ENCODE measurements around the gene GLT1D1.
A peak's percentile ranks its signal among the peaks of the same experiment; 100 is the strongest.

Gene GLT1D1

DNA sequence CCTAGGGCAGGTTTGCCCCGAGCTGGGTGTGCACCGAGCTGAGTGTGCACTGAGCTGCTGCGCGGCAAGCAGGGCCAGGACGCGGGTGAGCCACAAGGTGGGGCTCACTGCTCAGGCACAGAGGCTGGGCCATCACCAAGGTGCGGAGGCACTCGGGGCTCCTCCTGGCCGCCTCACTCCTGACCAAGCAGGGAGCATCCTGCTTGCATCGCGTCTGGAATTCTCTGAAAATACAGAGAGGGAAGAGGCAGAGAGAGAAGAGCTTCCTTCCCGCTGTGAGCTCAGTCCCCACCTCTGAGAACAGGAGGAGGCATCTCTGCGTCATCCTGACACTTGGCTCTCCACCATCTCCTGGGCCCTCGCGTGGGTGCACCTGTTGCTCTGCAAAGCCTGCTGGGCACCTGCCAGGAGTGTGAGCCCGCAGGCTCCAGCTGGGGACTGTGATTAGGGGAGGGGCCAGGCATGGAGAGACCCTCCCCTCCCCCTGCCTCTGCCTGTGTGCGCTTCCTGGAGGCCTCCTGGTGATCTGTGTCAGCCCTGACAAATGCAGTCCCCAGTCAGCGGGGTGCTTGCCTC is 116.3 kb downstream of the GLT1D1 start:
- DNase-seq, result peak; percentile 95

DNA sequence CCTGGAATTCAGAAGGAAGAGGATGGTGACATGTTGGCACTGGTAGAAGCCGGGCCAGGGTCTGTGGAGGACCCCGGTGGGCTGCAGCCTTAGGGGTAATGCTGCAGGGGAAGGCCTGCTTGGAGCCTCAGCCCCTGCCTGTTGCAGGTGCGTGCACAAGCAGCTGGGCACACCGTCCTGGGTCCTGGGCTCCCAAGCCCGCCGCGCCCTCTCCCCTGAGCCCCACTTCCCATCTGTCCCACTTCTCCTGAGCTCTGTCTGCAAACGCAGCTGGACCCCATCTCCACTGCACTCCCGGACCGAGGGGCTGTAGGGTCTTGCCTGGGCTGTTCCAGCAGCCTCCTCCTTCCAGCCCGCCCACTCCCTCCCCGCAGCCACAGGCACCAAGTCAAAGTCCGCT is 116.8 kb downstream of the GLT1D1 start:
- no peak for DNase-seq

DNA sequence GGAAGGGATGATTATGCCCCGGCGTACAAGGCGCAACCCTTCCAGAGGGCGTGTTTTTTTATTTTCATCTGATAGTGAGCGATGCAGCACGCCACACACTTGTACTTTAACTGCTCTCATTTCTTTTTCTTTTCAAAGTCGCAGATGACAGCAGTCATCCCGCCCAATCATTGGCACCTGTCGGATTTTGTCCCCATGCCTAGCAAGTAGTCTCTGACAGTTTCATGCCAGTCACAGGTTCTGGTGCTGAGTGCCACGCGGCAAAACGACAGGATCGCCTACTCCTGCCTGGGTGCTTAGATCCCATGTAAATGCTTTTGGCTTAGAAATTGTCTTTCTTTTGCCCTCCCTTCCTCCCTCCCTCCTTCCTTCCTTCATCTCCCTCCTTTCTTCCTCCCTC is 117.7 kb downstream of the GLT1D1 start:
- DNase-seq, result peak; percentile 49

DNA sequence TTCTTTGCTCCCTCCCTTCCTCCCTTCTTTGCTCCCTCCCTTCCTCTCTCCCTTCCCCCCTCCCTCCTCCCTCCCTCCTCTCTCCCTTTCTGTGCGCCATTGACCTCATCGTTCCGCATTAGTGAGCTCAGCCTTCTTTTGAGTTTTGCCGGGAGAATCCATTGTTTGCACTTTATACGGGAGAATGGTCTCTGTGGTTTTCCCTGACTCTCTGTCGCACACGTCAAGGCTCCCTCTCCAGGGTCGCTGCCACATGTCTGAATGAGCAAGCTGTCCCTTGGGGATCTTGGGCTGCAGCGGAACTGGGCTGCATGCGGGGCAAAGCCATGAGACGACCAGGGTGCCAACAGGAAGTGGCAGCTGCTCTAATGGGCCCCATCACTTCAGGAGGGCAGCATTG is 118.5 kb downstream of the GLT1D1 start:
- peak; percentile 97 for DNase-seq

DNA sequence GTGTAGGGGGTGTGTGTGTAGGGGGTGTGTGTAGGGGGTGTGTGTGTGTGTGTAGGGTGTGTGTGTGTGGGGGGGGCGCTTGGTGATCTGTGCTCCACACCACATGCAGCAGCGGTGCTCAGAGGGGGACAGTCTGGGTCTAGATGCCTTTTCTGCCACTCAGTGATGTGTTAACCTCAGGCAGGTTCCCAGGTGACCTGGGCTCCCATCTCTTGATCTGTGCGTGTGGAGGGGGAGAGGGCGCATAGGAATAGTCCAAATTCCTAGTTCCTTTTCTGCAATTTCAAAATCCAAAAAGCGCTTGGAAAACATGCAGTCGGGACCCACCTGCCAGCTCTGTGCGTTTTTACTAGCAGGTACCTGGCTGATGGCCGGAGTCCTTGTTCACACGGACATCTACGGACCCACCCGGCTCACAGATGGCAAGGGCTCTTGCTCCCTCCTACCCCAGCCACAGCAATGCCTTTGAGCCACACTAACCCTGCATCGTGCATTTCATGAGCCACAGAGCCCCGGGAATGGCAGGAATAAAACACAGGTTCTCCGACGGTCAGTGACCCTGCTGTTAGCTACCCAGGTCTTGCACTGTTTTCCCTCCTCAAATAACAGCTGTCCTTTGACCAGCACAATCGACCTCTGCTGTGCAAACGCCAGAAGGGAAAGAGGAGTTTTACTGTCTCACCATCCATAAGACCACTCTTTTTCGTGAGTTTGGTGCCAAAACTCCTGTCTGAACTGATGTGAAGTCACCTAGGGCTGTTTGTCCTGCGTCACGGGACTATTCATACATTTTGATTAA is 120.8 kb downstream of the GLT1D1 start:
- DNase-seq, result no peak

DNA sequence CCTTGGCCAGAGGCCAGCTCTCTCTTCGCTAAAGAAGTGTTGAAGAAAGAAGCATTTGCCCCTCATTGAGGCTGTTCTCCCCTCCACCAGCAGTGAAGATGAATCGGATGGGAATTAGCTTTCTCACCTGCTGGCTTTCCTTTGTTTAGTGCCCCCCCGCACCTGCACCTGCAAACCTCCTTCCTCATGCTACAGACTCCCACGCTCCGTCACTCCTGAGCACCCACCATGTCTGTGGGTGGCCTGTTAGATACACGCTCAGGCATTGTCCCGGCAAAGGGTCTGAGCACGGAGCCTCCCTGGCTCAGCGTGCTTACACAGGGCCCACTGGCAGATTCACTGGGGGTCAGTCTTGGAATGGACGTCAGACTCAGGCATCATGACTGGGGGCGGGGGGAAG is 121.6 kb downstream of the GLT1D1 start:
- no peak for DNase-seq

DNA sequence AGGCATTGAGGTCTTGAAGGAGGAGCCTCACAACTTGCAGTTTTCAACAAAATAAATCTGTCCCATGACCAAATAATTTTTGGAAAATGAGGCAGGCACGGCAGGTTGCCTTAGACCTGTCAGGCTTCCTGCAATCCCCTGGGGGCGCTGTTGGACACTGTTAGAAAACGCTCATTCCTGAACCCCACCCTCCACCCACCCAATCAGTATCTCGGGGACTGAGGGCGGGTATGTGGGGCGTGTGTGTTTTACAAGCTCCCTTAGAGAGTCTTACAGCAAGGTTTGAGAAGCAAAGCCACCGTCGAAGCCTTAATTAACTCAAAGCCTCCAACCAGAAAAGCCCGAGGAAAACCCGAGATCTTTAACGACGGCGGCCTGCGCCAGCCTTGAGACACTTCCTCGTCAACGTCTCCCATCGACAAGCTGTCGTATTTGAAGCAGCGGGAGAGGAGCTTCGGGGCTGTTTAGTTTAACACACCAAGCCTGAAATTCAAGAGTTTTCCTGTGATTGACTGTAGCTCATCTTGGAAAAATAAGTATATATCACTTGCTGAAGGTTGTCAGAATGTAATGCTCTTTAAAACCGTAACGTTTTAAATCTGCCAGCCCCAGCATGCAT is 123.0 kb downstream of the GLT1D1 start:
- DNase-seq, result no peak

DNA sequence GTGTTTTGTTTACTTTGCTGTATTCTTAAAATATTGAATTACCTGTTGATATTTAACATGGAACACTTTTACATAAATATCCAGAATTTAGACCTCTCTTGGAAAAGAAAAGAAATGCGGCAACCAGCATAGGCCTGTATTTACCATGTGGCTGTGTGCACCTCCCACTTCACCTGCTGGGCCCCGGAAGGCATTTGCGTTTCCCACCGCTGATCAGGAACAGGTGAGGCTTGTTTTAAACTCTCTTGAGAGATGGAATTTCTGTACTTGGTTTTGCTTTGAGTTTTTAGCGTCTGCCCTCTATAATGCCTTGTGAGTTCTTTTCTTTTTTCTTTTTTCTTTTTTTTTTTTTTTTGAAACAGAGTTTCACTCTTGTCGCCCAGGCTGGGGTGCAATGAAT is 124.2 kb downstream of the GLT1D1 start:
- no peak for DNase-seq

DNA sequence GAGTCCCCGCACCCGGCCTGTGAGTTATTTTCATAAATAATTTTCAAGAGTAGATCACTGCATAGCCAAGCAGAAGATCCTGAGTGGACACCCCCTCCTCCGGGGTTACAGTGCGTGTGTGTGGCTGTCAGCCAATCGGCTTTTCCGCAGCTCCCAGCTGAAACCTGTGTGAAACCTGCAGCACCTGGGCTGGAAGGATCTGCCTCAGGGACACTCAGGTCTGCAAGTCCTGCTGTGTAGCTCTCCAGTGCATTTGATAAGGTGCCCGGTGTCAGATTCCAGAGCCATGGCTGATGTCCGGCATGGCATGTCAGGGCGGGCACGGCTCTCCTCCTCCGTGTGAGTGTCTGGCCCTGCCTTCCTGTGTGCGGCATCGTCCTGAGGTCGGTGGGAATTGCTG is 124.8 kb downstream of the GLT1D1 start:
- DNase-seq, result peak; percentile 61

DNA sequence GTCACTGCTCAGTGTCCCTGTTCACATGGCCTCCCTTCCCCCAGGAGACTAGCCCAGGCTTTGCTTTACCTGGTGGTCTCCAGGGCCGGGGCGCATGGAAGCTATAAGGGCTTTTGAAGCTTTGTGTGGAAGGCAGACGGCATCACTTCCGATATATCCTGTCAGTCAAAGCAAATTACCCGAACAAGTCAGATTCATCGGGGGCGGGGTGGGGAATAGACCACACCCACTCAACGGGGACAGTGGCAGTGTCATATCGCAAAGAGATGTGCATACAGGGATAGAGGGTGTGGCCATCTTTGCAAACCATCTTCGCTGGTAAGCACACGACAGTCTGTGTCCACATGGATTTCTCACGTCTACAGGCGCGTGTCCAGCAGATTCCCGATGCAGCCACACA is 127.3 kb downstream of the GLT1D1 start:
- no peak for DNase-seq

DNA sequence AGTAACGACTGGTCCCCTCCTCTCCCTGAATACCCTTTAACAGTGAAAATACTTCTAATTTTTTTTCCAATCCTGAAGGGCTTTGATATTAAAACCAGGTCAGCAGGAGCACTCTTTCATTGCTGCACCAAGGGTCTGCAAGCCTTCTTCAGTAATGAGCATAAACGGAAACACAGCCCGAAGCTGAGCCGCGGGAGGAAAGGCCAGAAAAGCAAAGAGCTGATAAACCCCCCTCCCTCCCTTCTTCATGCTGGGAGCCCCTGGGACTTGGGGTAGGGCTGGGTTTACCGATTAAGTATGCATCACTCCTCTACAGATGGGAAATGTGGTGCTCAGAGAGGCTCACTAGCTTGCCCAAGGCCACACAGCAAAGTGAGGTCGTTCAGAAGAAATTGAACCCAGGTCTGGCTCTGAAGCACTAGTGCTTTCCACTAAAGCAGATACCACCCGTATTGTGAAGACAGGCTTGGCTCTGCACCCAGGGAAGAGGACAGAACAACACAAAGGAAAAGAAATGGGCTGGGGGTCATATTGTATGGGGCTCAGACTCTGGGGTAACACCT is 128.8 kb downstream of the GLT1D1 start:
- DNase-seq, result no peak

DNA sequence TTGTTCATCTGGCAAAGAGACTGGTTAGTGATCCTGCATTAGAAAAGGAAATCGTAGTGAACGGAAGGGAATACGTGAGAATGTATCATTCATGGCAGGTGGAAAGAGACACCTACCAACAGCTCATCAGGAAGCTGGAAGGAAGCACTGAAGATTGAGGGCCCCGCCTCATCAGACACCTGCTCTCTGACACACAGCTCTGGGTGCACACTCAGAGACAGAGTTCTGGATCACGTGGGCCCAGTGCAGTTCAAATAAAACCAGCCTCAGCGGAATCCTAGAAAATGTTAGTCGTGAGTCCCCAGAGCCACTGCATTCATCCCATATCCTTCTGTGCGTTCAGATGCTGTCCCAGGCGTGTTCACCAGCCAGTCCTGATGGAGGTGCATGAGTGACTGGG is 129.7 kb downstream of the GLT1D1 start:
- no peak for DNase-seq

DNA sequence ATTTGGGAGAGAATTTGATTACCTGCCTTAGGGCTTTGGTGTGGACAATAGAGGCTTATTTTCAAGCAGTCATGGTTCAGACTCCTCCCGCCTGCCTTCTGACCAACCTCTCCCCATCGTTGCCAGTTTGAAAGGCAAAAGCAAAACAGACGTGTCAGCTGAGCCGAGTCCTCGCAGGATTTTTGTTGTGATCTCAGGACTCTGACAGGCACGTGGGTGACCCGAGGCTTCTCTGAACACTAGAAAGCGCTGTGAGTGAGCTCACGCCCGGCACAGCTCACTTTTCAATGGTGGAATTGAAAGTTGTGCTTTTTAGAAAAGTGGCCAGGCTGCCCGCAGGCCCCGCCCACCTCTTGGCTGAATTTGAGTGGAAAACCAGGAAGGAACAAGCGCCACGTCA is 130.1 kb downstream of the GLT1D1 start:
- DNase-seq, result no peak

DNA sequence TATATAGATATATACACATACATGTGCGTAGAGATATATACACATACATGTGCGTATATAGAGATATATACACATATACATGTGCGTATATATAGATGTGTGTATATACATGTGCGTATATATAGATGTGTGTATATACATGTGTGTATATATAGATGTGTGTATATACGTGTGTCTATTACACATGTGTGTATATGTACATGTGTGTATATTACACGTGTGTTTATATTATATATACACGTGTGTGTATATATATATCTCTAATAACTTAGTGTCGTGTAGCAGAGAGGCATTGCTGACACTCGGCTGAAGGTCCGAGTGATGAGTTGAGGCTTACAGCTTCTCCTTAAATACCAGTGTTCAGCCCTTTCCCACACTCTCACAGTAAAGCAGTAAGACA is 133.7 kb downstream of the GLT1D1 start:
- DNase-seq, result no peak

DNA sequence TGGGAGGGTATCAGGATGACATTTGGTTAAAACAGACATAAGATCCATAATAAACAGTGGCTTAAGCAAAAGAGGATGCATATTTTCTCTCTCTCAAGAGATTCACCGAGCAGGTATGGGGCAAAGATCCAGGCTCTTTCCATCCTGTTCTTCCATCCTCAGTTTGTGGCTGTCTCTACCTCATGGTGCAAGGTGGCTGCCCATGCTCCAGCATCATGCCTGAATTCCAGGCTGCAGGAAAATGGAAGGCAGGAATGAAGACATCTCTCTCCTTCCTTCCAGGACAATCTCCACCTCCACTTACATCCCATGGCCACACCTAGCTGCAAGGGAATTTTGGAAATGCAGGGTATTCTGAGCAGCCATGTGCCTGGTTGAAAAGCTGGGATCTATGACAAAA is 136.0 kb downstream of the GLT1D1 start:
- no peak for DNase-seq

DNA sequence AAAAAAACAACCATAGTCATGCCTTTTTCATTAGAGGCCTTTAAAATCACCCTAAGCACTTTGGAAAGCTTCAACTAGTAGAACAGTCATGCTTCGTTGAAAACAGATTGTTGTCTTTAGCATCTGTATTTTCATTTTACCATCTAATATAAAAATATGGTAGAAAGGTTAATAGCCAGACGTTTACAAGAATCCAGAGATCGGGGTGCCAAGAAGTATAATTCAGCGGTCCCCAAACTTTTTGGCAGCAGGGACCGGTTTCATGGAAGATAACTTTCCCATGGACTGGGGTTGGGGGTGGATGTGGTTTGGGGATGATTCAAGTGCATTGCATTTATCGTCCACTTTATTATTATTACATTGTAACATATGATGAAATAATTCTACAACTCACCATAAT is 138.4 kb downstream of the GLT1D1 start:
- no peak for DNase-seq

DNA sequence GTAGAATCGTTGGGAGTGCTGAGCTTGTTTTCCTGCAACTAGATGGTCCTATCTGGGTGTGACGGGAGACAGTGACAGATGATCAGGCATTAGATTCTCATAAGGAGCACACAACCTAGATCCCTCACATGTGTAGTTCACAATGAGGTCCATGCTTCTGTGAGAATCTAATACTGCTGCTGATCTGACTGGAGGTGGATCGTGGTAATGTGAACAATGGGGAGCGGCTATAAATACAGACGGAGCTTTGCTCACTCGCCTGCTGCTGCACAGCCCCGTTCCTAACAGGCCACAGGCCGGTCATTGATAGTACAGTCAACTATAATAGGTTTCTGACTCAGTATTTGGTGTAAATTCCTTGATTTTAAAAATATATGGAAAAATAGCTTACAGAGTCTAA is 138.8 kb downstream of the GLT1D1 start:
- DNase-seq, result no peak

DNA sequence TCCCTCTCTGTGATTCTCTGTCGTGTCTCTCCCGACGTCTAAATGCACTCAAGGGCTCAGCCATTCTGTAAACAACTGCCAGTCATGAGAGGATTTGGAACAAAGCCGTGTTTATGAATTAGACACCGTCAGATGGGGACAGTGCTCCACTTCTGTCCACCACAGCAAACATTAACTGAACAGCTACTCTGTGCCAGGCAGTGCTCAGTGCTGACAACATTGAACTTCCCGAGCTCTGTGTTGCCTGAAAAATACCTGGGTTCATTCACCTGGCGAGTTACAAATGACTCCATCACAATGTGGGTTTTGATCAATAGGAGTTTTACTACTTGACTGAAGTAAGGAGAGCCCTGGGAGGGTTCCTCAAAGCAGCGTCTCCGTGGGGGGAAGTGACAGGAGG is 139.3 kb downstream of the GLT1D1 start:
- no peak for DNase-seq

DNA sequence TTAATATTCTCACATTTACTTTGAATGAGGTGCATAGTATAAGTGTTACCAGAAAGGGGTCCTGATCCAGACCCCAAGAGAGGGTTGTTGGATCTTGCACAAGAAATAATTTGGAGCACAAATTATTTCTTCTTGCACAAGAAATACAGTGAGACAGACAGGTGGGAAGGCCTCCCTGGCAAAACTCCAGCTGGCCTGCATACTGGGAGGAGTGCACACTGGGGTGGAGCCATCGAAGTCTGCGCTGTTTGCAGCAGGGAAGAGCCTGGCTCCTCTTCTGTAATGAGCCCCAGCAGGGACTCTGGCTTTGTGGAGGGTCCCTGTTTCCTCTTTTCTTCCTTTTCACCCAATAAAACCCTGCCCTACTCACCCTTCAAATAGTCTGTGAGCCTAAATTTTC is 141.6 kb downstream of the GLT1D1 start:
- peak; percentile 49 for DNase-seq

DNA sequence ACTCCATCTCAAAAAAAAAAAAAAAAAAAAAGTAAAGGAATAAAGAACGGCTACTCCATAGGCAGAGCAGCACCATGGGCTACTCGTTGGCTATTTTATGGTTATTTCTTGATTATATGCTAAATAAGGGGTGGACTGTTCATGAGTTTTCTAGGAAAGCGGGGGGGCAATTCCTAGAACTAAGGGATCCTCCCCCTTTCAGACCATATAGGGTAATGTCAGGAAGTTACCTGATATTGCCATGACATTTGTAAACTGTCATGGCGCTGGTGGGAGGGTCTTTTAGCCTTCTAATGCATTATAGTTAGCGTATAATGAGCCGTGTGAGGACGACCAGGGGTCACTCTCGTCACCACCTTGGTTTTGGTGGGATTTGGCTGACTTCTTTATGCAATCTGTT is 142.3 kb downstream of the GLT1D1 start:
- DNase-seq, result no peak

DNA sequence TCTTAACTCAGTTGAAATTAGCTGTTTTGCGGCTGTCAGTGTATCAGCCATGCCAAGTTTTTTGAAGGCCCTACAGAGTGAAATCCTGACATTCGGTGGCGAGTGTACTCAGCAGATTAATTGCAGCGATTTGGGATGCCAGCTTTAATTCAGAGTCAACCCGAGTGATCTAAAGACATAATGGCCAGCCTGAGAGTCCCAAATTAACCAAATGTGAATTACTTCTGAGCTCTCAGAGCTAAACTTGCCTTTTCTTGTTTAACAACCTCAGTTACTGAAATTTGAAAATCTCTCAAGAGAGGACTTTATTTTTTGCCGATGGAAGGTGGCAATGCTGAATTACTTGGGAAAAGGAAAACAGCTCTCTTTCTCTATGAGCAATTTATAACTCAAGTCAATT is 148.5 kb downstream of the GLT1D1 start:
- DNase-seq, result no peak

DNA sequence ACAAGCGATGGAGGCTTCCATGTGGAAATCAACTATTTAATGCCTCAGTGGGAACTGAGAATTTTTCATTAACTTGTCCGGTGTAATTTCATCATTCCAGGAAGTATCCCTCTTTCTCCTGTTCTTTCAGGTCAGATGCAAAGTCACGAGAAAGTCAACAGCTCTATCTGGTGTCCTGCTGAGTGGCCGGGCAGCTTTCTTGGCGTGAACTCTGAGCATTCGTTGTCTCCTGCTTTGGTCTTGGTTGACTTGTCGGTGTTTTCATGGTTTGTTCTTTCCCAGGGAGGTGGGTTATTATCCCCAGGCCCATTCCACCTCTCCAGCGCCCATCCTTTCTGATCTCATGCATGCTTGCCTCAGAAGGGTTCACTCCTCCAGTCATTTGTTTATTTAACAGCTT is 149.1 kb downstream of the GLT1D1 start:
- no peak for DNase-seq

DNA sequence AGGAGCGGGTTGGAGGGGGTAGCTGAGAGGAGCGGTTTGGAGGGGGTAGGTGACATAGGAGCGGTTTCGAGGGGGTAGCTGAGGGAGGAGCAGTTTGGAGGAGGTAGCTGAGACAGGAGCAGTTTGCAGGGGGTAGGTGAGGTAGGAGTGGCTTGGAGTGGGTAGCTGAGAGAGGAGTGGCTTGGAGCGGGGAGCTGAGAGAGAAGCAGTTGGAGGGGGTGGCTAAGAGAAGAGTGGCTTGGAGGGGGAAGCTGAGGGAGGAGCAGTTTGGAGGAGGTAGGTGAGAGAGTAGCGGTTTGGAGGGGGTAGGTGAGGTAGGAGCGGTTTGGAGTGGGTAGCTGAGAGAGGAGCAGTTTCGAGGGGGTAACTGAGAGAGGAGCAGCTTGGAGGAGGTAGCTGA is 152.1 kb downstream of the GLT1D1 start:
- DNase-seq, result no peak

DNA sequence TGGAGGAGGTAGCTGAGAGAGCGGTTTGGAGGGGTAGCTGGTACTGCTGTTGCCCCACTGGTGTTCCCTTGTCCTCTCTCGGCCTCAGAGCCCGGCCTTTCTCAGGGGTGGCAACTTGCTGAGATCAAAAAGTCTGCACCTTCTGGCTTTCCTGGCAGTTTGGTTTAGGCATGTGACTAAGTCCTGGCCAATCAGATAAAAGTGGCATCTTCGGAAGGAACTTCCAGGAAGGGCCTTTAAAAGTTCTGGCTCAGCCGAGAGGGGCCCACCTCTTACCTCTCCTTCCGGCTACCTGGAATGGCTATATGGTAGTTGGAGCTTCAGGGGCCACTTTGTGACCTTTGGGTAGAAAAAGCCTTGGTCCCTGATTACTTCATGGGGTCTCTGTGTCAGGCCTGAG is 152.6 kb downstream of the GLT1D1 start:
- DNase-seq, result no peak
